ENCODE measurements around the gene IL26.
"Not testable (repeated sequence)": the region's sequence is repeated elsewhere in the genome, so short reads cannot be mapped to it uniquely, and the experiment has no call there.

IL26 gene

DNA sequence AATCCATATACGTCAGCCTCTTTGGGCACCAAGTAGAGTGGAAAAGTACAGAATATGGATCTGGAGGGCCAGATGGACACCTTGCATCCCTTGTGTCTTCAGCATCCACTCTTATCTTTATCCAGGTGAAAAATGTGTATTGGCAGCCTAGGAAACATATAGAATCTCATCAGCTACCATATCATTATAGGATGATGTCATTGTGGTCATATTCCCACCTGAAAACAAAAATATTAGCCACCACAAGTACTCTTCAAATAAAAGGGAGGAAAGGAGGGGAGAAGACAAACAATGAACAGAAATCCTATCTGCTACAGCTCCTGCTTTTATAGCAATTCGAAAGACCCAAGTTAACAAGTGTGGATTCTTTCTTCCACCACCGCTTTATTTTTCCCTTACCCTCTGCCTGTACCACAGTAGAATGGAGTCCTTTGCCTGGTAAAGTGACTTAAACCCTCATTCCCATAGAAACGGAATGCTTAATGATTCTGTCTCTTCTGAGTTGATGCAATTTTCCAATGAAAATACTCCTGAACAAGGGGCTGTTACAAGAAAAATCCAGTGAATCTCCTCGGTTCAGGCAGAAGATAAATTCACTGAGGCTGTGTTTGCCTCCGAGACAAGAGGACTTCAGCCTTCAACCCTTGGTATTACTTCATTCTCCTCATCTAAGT, 13.8 kb upstream of the IL26 start:
- DNase-seq: no peak

DNA sequence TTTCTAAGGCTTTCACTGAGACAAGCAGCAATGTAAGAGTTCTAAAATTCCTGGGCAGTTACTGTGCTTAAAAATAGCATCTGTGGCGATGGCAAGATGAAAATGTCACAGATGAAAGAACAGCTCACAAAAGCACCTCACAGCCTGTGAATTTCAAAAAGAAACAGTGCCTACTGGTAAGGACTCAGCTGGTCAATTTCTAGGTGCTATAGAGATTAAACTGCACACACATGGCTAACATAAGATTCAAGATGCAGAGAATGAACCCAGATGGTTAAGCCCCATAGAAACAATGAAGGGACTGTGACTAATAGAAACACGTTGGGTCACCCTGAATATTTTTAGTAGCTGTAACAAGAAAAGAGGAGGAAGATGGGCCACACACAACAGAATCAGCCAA, 12.0 kb upstream of the IL26 start:
- no peak for DNase-seq

DNA sequence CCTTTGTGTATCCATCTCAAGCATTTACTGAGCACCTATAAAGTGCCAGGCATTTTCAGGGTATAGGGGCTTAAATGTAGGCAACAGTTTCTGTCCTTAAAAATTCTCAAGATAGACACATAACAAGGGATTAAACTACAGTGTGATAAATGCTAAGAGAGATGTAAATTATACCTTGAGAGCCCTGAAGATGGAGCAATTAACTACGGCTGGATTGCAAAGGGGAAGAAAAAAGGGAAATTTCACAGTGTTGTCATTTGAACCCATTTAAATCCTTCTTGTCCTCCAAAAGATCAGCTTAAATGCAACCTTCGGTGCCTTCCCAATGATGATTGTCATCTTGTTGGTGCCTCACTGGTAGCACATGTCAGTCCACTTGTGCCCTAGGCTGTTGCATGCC, 11.5 kb upstream of the IL26 start:
- no peak for DNase-seq

DNA sequence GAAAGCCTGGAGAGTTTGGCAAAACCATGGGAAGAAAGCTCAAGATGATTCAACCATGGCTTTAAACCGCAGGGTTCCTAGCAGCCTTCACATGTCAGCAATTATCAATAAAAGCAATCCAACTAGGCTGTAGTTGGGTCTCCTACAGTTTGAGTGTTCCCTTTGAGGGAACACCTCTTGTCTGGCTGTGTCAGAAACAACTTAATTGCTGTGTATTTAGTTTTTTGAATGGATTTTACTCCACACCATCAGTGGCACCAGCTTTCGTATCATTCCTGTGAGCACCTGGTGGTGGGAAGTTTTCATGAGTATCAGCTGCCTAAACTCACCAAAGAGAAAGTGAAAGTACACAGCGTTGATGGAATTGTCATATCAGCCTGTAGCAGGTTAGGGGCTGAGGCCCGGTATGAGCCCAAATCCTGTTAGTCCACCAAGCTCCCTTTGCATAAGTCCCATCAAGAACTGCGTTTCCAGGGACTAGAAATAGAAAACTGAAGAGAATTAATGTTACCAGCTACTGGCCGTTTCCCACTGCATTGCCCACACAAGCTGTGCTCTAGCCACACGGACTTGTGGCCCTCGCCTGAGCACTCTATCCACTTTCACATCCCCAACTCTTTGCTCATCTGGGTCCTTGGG, 10.9 kb upstream of the IL26 start:
- DNase-seq: peak in 1 of 2 donors; percentile 20

DNA sequence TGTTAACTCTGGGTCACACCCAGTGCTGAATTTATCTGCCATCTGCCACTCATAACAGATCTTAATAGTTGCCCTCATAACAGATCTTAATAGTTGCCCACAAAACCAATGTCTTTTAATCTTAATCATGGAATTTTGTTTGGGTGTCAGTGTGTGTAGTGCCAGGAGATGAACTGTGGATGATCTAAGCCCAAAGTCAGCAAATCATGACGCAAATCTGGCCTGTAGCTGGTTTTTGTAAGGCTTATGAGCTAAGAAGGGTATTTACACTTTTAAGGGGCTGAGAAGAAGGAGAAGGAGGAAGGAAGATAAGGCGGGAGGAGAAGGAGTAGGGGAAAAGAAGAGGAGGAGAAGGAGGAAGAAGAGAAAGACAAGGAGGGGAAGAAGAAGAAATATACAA, 10.0 kb upstream of the IL26 start:
- DNase-seq: no peak

DNA sequence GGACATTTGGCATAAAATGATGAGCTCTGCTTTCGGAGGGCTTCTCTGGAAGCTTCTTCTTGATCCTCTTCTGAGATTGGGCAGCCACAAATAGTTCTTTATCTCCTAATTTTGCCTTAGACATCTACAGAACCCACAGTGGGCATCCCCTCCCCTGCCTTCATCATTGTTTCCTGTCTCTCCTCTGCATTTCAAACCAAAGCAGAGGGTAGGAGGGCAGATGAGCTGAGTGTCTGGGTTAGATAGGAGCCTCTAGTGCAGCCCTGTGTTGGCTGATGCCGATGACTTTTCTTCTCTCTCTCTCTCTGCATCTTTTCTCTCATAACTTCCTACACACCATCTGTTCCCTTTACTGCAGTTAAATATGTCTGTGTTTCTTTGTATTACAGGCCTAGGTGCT, 8.5 kb upstream of the IL26 start:
- no peak for DNase-seq

DNA sequence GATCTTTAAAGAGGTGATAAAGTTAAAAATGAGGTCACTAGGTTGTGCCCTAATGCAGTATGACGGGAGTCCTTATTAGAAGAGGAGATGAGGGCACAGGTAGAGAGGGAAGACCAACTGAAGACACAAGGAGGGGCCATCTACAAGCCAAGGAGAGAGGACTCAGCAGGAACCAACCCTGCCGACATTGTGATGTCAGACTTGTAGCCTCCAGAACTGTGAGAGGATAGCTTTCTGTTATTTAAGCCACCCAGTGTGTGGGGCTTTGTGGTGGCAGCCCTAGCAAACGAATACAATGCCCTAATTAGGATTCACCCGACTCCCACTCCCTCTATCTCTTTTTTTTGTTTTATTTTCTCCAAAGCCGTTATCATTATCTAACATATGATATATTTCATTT, 7.9 kb upstream of the IL26 start:
- DNase-seq: no peak

DNA sequence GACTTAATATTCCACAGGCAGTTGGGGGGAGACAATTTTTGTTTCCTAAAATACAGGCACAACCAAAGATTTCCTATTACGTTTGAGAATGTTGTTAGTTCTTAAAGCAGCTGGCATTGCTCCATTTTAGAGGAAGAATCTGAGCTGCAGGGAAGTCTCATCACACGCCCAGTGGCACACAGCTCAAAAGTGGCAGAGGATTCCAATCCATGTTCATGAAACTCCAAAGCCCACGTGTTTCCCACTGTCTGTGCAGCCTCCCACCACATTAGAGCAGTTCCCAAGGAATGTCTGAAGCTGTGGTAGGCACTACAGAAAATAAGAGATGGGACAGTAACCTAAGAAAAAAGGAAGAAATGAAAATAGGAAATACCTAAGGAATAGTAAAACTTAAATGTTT, 6.1 kb upstream of the IL26 start:
- no peak for DNase-seq

DNA sequence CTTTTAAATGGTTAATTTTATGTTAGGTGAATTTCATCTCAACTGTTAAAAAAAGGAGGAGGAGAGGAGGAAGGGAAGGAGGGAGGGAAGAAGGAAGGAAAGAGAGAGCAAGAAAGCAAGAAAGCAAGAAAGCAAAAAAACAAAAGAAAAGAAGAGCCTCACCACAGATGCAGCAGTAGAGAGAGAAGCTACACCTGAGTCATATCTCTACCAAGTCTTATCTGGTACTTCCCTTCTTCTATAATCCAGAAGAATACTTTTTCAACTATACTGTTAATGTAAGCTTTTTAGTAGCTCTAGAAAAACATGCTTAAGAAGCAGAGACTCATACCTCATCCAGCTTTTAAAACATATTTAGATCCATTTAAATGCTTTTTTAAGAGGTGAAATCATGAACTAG, 5.6 kb upstream of the IL26 start:
- DNase-seq: no peak

DNA sequence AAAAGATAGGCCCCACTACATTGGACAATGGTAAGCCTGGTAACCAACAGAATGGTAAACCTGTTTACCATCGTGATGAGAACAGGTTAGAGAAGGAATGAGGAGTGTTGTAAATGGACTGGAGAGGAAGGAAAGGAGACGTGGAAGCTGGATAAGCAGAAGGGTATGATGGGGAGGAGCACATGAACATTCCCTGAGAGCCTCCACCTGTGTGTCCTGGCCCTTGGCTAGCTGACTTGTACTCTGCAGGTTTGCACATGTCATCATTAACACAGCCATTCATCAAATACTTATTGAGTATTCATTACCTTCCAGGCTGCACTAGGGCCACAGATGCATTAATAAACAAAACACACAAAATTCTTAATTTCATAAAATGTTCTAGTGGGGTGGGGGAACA, 4.3 kb upstream of the IL26 start:
- no peak for DNase-seq

DNA sequence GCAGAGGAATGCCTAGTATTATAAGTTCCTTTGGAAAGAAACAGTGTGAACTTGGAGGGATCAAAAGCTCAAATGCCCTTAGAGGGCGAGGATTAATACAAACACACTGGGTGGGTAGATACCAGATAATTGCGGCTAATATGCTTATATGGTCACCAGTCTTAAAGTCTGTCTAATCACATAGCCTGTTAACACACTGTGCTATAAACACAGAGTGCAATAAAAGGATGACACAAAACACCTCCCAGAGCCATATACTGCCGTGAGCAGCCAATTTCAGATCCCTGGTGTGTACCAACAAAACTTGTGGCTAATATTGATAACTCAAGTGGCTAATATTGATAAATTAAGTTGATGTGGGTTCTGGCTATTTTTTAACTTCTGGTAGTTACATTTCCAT, 1.7 kb upstream of the IL26 start:
- DNase-seq: no peak

DNA sequence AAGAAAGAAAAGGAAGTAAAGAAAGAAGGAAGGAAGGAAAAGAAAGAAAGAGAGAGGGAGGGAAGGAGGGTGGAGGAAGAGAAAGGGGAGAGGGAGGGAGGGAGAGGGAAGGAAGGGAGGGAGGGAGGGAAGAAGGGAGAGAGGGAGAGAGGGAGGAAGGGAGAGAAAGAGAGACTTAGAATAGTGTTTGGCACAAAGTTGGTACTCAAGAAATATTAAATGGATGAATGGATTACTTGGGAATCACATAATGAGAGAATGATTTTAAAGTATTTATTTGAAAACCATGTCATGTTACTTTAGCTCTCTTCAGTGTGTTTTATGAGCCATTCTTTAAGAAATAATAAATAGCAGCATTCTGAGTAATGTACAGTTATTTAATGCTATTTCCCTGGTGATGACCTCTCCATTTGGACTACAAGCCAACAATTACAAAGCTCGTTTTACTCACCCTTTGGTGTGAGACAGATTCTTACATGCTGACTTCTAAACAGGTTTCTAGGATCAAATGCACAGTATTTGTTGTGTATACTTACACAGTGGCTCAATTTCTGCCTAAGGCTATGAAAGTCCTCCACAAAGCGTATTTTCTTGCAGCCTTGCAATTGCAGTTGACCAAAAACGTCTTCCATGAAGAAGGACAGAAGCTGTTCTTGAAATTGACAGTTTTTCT, 861 bp downstream of the IL26 start:
- no peak for DNase-seq

DNA sequence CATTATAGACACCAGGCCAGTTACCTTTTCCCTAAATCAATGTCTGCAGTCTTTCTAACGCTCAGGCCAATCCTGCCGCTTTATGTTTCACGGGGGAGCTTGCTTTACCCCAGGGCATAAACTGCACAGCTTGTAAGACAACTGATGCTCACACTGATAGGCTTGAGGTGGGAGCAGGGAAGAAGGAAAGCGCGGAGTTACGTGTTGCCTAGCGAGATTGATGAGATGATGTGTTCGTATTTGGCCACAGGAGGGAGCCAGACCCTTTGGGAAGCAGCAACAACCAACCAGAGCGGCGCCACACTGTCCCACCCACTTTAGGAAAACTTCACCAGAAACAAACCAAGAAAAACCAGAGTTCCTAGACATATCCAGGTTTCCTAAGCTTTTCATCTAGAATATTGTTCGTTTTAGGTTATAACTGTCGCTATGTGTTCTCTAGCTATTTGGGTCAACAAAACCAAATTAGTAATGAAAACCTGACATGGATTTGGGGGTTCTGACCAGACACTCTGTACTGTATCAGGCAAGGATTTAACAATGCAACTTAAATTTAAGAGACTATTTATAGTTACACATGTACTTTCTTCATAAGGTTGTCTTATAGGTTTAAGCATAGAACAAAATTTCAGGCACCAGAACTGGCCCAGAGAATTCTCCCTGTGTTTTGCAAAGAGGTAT, 2.4 kb downstream of the IL26 start:
- peak; percentile 71 to 76 for DNase-seq

DNA sequence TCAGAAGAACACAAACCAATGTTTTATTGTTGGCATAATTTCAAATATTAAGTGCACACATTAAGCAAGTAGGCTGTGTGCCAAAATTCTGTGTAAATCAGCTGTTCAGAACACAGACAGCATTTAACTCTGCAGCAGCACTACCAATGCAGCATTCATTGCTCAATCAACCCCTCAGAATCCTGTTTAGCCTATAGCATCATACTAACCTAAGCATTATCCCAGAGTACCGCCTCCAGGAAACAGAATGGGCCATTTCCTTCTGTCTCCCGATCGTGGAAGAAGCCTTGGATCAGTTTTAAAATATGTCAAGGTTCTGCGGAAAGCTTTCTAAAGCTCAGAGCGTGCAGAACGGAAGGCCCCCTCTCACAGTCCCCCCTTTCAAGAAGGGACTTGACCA, 3.3 kb downstream of the IL26 start:
- DNase-seq: no peak

DNA sequence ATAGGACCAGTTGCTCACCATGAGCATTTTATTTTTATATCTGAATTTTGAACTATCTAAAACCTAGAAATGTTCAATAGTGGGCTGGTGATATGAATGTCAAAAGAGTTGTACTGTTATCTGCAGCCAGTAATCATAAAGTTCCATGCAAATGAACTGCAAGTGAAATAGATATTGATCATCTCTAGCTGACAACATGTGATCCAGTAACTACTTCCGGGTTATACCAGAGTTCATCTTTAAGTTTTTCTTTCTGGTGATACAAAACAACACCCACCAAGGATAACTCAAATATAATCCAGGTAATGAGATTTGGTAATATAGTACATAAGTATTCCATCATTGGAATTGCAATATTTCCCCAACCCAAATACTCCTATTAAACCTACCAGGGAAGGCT, 4.1 kb downstream of the IL26 start:
- DNase-seq: no peak

DNA sequence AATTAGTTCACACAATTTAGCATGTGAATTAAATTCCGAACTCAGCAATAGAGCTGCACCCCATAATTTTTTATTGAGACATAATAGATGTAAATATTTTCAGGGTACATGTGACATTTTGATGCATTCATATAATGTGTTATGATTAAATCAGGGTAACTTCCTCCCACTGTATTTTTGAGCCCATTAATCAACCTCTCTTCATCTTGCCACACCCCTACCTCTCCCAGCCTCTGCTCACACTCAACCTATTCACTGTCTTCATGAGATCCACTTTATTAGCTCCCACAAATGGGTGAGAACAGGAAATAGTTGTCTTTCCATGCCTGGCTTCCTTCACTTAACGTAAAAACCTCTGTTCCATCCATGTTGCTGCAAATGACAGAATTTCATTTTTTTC, 14.7 kb downstream of the IL26 start:
- DNase-seq: no peak

DNA sequence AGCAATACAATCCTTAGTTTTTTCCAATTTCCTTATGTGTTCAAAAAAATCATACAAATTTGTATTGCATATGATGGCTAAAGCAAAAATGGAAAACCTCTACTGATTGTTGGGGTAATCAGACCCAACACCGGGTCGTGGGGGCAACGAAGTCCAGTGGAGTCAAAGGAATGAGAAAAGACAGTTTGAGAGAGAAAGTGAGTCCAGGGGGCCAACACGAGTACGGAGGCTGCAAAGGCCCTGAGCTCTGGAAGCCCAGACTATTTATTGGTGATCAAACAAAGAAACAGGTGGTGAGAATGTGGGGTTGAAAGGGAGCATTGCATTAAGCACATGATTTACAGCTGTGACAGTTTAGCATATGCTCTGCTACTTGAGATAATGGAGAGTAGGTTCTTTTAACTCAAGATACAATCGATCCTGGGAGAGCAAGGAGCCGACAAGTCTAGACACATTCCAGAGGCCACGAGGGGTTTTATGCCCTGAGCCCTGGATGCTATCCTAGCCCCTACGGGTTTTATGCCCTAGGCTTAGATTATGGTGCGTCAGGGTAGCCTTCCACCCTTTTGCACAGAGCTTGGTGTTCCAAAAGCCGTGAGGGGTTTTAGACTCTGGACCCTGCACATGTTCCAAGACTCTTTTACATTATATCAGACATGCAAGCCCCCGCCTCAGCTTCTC, 16.4 kb downstream of the IL26 start:
- DNase-seq: not testable (repeated sequence)

DNA sequence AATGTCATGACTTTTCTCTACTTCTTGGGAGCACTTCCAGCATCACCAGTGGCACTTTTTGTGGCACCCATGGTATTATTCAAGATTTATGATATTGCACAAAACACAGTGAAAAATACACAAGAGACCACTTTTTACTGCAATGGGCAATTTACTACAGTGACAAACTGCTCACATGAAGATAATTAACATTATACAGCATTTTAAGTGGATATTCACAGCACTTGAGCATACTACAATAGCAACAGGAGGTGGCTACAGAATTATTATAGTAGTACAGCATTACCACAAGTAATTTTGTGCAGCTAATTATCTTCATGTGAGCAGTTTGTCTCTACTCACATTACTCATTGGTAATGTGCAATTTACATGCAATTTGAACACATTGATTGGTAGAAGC, 18.3 kb downstream of the IL26 start:
- DNase-seq: no peak

DNA sequence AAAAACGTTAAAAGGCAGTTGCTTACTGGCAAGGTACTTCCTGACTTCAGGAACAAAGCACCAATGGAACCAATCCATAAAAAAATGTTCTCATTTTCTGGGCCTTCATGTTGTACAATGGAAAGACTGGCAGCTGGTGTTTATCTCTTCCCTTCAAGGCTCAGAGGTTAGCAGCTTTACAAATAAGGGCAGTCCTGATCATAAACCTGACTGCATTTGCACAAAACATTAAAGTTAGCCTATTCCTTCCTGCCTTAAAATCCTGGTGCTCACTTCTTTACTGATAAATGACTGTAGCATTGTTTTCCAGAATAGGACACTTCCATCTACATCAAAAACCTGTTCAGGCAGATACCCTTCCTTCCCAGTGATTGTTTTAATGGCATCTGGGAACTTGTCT, 19.2 kb downstream of the IL26 start:
- DNase-seq: no peak

DNA sequence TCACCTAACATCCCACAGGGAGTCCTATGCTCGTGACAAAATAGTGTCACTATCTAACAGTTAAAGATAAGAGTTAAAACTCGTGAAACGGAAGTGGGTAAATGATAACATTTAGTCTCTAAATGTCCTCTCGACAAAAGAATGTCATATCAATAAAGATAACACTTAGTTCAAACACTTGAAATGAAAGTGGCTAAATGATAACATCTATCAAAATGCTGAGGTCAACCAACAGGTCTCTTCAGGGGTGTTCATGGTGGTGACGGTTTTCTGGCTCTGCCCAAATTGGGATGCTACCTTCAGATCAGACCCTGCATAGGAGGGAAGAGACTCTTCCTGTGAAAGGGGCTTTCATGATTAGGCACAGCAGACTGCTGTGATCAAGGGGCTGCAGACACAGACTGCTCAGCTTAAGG, 22.1 kb downstream of the IL26 start:
- DNase-seq: no peak

DNA sequence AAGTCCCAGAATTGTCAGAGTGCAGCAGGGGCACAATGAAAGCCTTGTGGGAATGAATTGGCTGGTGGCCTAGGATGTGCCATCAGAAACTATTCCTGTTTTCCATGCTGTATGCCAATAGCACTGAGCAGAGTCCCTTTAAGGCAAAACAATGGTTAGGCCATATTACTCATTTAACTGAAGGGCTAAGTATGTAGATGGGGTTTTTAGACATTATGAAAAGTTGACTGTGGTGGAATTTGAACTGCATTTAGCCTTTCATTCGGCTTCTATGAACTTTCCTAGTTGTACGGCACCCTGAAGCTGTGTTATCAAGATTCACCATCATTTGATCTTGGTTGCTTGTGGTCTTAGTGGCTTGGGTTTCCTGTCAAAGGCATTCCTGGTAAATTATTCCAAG, 24.8 kb downstream of the IL26 start:
- no peak for DNase-seq

DNA sequence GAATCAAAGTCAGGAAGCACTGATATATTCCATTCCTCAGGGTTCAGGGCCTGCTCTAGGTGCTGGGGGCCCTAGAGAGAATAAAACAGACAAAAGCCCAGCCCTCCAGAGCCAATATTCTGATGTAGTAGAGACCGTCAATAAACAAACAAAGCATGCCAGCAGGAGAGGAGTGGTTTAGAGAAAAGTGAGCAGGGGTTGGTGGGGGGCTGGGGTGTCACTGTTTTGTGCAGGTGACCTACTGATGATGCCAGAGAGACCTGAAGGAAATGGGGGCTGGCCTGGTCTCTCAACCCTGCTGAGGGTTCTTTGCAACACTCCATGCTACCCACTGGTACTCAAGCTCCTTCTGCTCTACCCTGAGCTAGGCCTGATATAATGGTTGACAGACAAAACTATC, 26.5 kb downstream of the IL26 start:
- no peak for DNase-seq

DNA sequence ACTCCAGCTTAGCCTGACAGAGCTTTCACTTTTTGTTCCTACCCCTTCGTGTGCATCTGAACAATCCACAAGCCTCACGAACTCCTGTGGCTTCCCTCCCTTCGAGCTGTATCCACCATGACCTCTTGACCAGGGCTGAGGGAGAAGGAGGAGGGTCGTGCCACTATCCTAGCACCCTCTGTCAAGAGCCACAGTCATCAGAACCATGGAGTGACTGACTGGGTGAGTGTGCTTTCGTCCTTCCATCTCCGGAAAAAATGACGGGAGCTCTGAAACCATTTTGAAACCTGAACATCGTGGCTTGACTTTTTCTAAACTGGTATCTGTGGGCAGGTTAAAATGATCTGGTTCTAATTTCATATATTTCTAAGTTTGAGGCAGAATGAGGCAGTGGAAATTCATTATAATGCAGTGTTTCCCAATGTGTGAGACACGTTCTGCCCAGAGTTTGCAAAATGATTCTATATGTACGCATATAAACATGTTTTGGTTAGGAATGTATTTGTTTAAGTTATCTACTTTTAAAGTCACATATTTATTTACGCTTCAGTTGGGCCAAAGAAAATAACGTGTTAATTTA, 27.0 kb downstream of the IL26 start:
- no peak for DNase-seq

Measured in stimulated activated CD4-positive, alpha-beta T cell treated with anti-CD3 and anti-CD28 coated beads, Interleukin-2, amount 100 ng/mL, for 24 hours (primary cell).